DOHH2 (cell line): Measurements from ENCODE around the gene GOLGA8K.
"Not testable (repeated sequence)": the region's sequence is repeated elsewhere in the genome, so short reads cannot be mapped to it uniquely, and the experiment has no call there.

Experiments
- H3F3A ChIP-seq: fragments of 200-600 bp; sonication (generic), shearing (Covaris generic); 2 replicates; pipeline ENCODE4 v1.6.0; 2016; ENCODE audit warnings: antibody characterized with exemption, mild to moderate bottlenecking; ENCODE audit not compliant: control insufficient read depth, insufficient read depth
- H3K27ac ChIP-seq: fragments of 200-600 bp; sonication (generic); 2 replicates; pipeline ENCODE4 v1.5.1; 2014; ENCODE audit warnings: low read depth, mild to moderate bottlenecking, low read length, moderate library complexity
- H3K27me3 ChIP-seq: fragments of 200-600 bp; sonication (generic); 2 replicates; pipeline ENCODE4 v1.6.1; 2014; ENCODE audit warnings: mild to moderate bottlenecking, low read length, mixed read lengths; ENCODE audit not compliant: control insufficient read depth
- H3K36me3 ChIP-seq: fragments of 200-600 bp; sonication (generic); 2 replicates; pipeline ENCODE4 v1.6.1; 2014; ENCODE audit warnings: mild to moderate bottlenecking, low read length, moderate library complexity, mixed read lengths; ENCODE audit not compliant: control insufficient read depth
- H3K4me1 ChIP-seq: fragments of 200-600 bp; sonication (generic); 2 replicates; pipeline ENCODE4 v1.6.1; 2014; ENCODE audit warnings: mild to moderate bottlenecking, low read length, mixed read lengths; ENCODE audit not compliant: control insufficient read depth
- H3K4me2 ChIP-seq: fragments of 200-600 bp; sonication (generic); 2 replicates; pipeline ENCODE4 v1.6.0; 2014; ENCODE audit warnings: mild to moderate bottlenecking, low read length, moderate library complexity
- H3K4me3 ChIP-seq: fragments of 200-600 bp; sonication (generic); 2 replicates; pipeline ENCODE4 v1.5.1; 2014; ENCODE audit warnings: mild to moderate bottlenecking, low read length, mixed read lengths
- H3K79me2 ChIP-seq: fragments of 200-600 bp; sonication (generic); 2 replicates; pipeline ENCODE4 v1.6.1; 2014; ENCODE audit warnings: mild to moderate bottlenecking, low read length, mixed read lengths; ENCODE audit not compliant: control insufficient read depth
- H3K9me2 ChIP-seq: fragments of 200-600 bp; sonication (generic); replicated peaks from 2 replicates; pipeline ENCODE4 v1.6.1; 2014; ENCODE audit warnings: mild to moderate bottlenecking, low read length, mixed read lengths; ENCODE audit not compliant: control insufficient read depth
- H3K9me3 ChIP-seq: fragments of 200-600 bp; sonication (generic); 2 replicates; pipeline ENCODE4 v1.6.1; 2014; ENCODE audit warnings: antibody characterized with exemption, low read length, mixed read lengths; ENCODE audit not compliant: control insufficient read depth, insufficient read depth
- H4K20me1 ChIP-seq: fragments of 200-600 bp; sonication (generic); 2 replicates; pipeline ENCODE4 v1.6.0; 2014; ENCODE audit warnings: low read depth, mild to moderate bottlenecking, antibody characterized with exemption, low read length, moderate library complexity; ENCODE audit not compliant: control insufficient read depth, insufficient read depth

GOLGA8K gene

GRCh38 chr15:32365955-32366354, 37.1 kb downstream of the GOLGA8K start:
- not testable (repeated sequence) for H3K4me1 ChIP-seq, H3K4me2 ChIP-seq, H3F3A ChIP-seq, H4K20me1 ChIP-seq, H3K4me3 ChIP-seq, H3K79me2 ChIP-seq, H3K36me3 ChIP-seq, H3K9me2 ChIP-seq, H3K27me3 ChIP-seq, H3K9me3 ChIP-seq, H3K27ac ChIP-seq

- not testable (repeated sequence) for H3K27me3 ChIP-seq, H3F3A ChIP-seq, H3K4me2 ChIP-seq, H4K20me1 ChIP-seq, H3K4me1 ChIP-seq, H3K4me3 ChIP-seq, H3K36me3 ChIP-seq, H3K79me2 ChIP-seq, H3K27ac ChIP-seq, H3K9me3 ChIP-seq, H3K9me2 ChIP-seq
Measured at GRCh38 chr15:32364944-32365343, 38.1 kb downstream of the GOLGA8K start.

GRCh38 chr15:32363449-32363848, 39.6 kb downstream of the GOLGA8K start:
- not testable (repeated sequence) for H3K4me1 ChIP-seq, H3K4me3 ChIP-seq

GRCh38 chr15:32361662-32362061, 41.4 kb downstream of the GOLGA8K start:
- not testable (repeated sequence) for H3K4me3 ChIP-seq, H3K4me1 ChIP-seq, H3K79me2 ChIP-seq, H3K27me3 ChIP-seq, H3K9me3 ChIP-seq, H3K27ac ChIP-seq, H3K9me2 ChIP-seq, H3K36me3 ChIP-seq, H3K4me2 ChIP-seq, H4K20me1 ChIP-seq, H3F3A ChIP-seq

More at GRCh38 chr15:32363449-32363848, 39.6 kb downstream of the GOLGA8K start:
- H3F3A ChIP-seq, H3K79me2 ChIP-seq, H3K9me2 ChIP-seq, H3K9me3 ChIP-seq, H3K36me3 ChIP-seq, H3K4me2 ChIP-seq, H3K27ac ChIP-seq, H4K20me1 ChIP-seq, H3K27me3 ChIP-seq: not testable (repeated sequence)

- not testable (repeated sequence) for H3K4me1 ChIP-seq, H3K4me2 ChIP-seq, H3K4me3 ChIP-seq, H3K27me3 ChIP-seq, H3K79me2 ChIP-seq, H3F3A ChIP-seq, H4K20me1 ChIP-seq, H3K27ac ChIP-seq, H3K36me3 ChIP-seq, H3K9me3 ChIP-seq, H3K9me2 ChIP-seq
Measured at GRCh38 chr15:32358462-32358861, 44.6 kb downstream of the GOLGA8K start.

- not testable (repeated sequence) for H3K4me1 ChIP-seq, H3K4me3 ChIP-seq, H3K27ac ChIP-seq, H3F3A ChIP-seq, H3K4me2 ChIP-seq, H3K9me3 ChIP-seq, H3K9me2 ChIP-seq, H3K79me2 ChIP-seq, H3K27me3 ChIP-seq, H3K36me3 ChIP-seq, H4K20me1 ChIP-seq
Measured at GRCh38 chr15:32356909-32357308, 46.2 kb downstream of the GOLGA8K start.

GRCh38 chr15:32352748-32353147, 50.3 kb downstream of the GOLGA8K start:
- H3K4me3 ChIP-seq, H3K4me1 ChIP-seq, H3K79me2 ChIP-seq, H3K9me2 ChIP-seq, H3K36me3 ChIP-seq, H3F3A ChIP-seq, H3K4me2 ChIP-seq, H3K27me3 ChIP-seq, H3K9me3 ChIP-seq, H3K27ac ChIP-seq, H4K20me1 ChIP-seq: not testable (repeated sequence)

GRCh38 chr15:32350563-32351220, 52.4 kb downstream of the GOLGA8K start:
- not testable (repeated sequence) for H3K79me2 ChIP-seq, H3K27ac ChIP-seq, H3K4me3 ChIP-seq, H3K36me3 ChIP-seq, H3K27me3 ChIP-seq, H3K4me1 ChIP-seq, H3K4me2 ChIP-seq, H3K9me3 ChIP-seq, H3F3A ChIP-seq, H4K20me1 ChIP-seq, H3K9me2 ChIP-seq
